Left cardiac atrium (tissue), 4 donors: ENCODE measurements around the gene VRTN. TPM values are rescaled to one million over a fixed set of nuclear protein-coding genes. Genes with fewer than 3 reads are reported as not detected.
A peak's percentile ranks its signal among the peaks of the same experiment; 100 is the strongest.
"Not testable (repeated sequence)": the region's sequence is repeated elsewhere in the genome, so short reads cannot be mapped to it uniquely, and the experiment has no call there.

Source experiments
- ATAC-seq, 2 donors: fragments of 200-7000 bp; cut with Tn5 transposase; one replicate each; pipeline ENCODE4 v1.9.1; 2020; ENCODE audit warnings: mild to moderate bottlenecking in 2 of 2, moderate library complexity in 2 of 2
- DNase-seq: peaks from one replicate; pipeline ENCODE4 v3.0.0-alpha.2; 2020
- intact Hi-C, 2 donors: fragments of 100-400 bp; cut with DNase I; formaldehyde crosslinking; loops; one replicate each; pipeline versions ENCODE4 v1.14.1 to v1.15.1; 2022 to 2023
- total RNA-seq, 2 donors: library from RNA; stranded (reverse); fragmentation: NEBNext Ultra II Directional; extraction: Animal tissue kit (Norgen Biotek cat#: 25700); gene quantifications; one replicate each; pipeline ENCODE4 v1.2.1, GENCODE V29; 2021
- donor health status: DM: no; HTN: yes; CAD: no.
- donor health status: DM: no; HTN: yes; CAD: no; lungs with severe emphysema.
- donor health status: DM: yes; HTN: yes; CAD: no.
- donor health status: Dilated cardiomyopathy.

The VRTN gene
- total RNA-seq, 2 donors from 2014 or later: not detected

DNA sequence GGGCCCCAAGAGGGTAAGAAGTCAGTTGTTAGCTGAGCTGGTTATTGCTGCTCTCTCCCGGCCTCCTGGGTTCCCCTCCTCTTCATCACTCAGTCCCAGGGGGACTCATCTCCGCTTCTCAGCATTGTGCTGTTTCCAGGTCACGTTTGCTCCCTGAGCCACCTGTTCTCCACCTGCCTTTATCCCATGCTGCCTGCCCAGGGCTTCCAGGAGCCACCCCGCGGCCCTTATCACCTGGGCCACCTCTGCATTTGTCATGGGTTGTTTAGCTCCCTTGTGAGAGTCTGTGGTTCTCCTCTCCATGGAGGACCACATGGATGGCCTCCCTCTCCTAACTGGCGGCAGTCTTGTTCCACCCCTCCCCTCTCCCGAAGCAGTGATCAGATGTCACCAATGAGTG is 41.7 kb downstream of the VRTN start:
- no peak for ATAC-seq
- intact Hi-C loops: no loop called here
- DNase-seq: no peak

DNA sequence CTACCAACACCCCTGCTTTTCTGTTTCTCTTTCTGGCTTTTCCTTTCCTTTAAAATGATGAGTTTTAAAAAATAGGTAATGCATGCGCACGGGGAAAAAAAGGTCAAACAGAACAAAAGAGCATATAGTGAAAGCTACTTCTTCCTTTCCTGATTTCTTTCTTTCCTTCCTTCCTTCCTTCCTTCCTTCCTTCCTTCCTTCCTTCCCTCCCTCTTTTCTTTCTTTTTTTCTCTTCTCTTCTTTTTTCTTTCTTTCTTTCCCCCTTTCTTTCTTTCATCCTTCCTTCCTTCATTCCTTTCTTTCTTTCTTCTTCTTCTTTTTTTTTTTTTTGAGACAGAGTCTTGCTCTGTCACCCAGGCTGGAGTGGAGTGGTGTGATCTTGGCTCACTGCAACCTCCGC is 42.2 kb downstream of the VRTN start:
- DNase-seq, intact Hi-C loops, ATAC-seq: not testable (repeated sequence)

DNA sequence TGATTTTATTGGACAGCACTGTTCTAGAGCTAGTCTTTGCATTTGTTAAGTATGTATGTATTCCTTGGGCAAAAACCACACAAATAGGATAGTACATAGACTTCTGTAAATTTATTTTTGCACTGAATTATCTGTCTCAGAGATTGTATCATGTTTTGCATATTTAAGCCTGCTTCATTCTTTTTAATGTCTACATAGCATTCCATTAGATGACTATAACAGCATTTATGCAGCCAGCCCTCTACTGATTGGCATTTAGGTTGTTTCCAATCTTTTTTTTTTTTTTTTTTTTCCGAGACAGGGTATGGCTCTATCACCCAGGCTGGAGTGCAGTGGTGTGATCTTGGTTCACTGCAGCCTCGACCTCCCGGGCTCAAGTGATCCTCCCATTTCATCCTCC is 43.2 kb downstream of the VRTN start:
- no peak for ATAC-seq
- intact Hi-C loops: no loop called here

DNA sequence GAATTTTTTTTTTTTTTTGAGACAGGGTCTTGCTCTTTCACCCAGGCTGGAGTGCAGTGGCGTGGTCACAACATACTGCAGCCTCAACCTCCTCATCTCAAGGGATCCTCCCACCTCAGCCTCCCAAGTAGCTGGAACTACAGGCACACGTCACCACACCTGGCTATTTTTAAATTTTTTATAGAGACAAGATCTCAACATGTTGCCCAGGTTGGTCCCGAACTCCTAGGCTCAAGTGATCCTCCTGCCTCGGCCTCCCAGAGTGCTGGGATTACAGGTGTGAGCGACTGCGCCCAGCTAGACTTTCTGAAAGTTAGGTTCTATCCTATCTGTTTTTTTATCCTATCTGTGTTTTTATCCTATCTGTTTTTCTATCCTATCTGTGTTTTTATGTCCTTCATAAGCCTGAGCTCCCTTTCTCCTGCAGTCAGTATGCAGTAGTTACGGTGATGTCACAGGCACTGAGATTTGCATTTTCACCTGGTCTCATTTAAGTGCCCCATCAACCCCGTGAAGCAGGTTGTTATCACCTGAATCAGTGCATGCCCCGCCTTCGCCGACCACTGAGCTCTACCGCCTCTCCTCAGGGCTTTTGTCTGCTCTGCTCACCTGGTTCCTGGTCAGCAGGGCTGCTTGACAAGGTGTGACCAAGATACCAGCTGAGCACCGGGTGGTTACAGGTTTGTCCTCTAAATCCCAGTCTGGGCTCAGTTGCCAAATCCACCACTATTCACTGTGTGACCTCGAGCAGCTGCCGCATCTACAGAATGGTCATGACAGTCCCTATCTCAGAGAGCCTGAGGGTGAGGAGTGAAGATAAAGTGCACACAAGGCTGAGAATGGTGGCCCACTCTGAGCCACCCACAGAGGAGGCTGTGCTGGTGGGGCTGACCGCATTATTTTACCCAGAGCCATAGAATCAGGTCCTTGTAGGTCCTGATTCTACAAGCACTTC is 44.6 kb downstream of the VRTN start:
- ATAC-seq: no peak
- no peak for DNase-seq
- intact Hi-C loops: no loop called here

More for the DNA sequence above, 43.2 kb downstream of the VRTN start:
- DNase-seq: no peak

DNA sequence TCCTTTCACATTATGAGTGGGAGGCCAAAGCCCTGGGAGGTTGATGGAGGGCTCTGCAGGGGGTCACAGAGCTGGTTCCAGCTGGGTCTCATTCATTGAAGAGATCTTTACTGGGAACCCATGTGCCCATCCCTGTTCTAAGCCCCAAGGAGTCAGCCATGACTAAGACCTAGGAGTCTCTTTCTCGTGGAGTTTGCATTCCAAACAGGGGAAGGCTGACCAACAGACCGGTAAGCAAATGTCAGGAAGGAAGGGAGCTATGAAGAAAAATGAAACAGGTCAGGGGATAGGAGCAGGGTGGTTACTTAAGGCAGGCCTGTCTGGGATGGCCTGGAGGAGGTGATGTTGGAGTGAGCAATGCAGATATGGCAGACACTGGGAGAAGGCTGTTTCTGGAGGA is 46.3 kb downstream of the VRTN start:
- intact Hi-C loops: no loop called here
- no peak for ATAC-seq
- no peak for DNase-seq

DNA sequence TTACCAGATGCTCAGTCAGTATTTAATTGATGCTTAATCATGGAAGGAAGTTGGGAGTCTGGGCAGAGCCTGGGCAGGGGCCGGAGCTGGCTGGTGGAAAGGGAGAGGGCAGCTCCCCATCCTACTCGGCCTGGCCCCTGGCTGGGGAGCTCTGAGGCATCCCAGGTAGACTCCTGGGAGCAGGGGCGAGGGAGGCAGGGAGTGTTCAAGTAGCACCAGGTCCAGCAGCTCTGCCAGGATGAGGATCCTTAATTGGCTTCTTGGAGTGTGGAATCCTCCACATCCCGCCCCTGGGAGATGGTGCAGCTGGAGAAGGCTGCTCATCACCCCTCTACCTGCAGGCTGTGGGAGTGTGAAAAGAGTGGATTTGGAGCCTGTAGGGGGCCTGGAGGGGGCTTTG is 46.8 kb downstream of the VRTN start:
- no peak for ATAC-seq
- intact Hi-C loops: no loop called here

DNA sequence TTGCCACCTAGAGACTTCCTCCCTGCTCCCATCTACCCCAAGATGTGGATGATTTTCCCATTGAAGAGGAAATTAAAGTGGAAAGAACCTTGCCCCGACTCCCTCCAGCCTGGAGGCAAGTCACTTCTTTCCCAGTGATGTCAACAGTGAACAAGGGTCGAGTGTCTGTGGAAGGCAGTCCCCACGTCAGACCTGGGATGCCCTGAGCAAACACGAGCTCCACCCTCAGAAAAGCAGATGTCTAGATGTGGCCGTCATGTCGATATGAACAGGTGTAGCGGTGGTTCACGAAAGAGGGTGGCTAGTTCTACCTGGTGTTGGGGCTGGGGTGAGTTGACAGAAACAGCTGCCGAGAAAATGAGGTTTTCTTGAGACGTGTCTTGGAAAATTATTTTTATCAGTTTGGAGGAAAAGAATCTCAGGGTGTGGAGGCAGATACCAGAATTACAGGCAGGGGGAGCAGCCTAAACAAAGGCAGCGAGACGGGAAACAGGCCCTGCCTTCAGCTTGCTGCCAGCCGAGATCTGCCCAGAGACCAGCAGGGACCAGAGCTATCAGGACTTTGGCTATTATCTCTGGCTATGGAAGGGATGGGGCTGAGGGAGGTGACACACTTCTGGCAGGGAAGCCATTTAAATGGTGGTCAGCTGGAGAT is 51.9 kb downstream of the VRTN start:
- DNase-seq (no peak), ATAC-seq (peak; percentile 24 to 42)
- intact Hi-C loops: no loop called here

More for the DNA sequence above, 46.8 kb downstream of the VRTN start:
- DNase-seq: no peak

DNA sequence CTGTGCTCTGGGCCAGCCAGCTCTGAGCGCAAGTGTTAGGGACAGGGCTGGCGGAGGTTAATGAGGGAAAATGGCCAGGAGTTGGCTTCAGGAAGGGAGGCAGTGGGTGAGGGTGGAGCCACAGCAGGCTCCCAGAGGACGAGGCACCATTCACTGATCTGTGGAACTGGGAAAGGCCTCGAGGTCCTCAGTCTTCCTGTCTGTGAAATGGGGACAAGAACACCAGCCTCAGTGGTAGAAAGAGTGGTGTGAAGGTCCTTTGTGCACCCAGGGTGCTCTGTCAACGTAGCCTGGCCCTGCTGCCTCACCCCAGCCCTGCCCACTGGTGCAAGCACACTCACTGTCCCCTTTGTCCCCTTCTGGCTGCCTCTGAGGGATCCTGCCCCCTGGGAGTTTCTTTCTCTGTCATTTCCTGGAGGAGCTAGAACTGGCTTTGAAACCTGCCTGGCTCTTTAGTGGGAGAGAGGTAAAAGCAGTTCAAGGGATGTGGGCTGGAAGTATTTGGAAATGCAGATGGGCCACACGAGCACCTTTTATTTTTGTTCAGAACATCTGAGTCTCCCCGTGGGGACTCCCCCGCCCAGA is 52.7 kb downstream of the VRTN start:
- DNase-seq (no peak), ATAC-seq (no peak)
- intact Hi-C loops: no loop called here

DNA sequence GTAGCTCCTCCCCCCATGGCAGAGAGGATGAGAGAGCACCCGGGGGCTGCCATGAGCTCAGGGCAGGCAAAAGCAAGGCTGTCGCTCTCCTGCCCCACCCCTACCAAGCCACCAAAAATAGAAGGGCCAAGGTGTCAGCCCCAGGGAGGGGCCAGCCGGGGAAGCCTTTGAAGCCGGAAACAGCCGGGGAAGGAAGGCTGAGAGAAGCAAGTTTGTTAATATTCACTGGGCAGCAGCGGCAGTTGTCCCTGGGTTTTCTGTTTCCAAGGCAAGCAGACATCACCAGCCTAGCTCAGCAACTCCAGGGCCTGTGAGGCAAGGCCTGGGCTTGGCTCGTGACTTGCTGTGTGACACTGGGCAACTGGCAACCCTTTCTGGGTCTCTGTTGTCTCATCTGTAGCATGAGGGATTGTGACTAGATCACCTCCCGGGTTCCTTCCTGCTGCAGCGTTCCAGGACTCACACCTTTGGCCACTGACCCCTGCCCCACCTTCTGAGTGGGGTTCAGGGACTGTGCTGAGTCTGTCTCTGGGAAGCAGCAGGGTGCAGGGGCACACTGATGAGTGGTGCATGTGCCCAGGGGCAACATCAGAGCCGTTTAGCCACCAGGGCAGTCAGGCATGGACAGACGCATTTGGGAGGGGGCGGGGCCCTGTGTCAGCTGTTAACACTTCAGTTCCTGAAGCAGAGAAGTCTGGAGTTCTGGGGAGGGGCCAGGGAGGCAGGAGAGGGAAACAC is 53.4 kb downstream of the VRTN start:
- intact Hi-C loops: no loop called here
- peak; percentile 45 for DNase-seq
- peak; percentile 82 to 84 for ATAC-seq

DNA sequence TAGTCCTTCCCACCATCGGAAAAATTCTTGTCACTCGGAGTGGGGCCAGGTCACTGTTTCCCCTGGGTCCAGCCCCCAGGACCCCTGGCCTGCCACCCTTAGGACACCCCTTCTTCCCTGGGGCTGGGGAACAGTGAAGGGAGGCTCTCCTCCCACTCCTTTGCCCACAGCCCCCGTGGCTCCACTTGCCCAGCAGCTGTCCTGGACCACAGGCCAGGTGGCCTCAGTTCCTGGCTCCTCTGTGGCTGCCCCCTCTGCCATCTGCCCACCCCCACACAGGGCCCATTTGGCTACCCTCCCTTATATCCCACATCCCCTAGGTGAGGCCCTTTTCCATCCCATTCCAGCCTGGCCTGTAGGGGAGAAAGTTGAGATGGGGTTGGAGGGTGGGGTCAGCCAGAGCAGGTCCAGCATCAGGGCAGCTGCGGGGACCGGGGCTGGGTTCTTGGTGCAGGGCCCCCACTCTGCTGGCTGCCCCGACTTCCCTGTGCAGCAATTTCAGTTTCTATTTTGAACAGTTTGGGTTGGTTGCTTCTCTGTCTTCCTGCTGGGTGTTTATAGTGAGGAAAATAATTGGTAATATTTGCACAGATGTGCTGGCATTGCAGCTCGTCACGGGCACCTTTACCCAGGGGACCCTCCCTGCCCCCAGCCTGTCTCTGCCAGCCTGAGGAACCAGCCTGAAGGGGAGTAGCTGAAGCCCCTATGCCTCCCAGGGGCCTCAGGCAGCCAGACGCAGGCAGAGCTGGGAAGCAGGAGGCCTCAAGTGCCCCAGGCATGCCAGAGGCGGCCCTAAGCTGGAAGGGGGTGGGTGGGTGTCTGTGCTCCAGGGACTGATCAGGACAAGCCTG is 54.4 kb downstream of the VRTN start:
- DNase-seq (no peak), ATAC-seq (no peak)
- intact Hi-C loops: no loop called here

DNA sequence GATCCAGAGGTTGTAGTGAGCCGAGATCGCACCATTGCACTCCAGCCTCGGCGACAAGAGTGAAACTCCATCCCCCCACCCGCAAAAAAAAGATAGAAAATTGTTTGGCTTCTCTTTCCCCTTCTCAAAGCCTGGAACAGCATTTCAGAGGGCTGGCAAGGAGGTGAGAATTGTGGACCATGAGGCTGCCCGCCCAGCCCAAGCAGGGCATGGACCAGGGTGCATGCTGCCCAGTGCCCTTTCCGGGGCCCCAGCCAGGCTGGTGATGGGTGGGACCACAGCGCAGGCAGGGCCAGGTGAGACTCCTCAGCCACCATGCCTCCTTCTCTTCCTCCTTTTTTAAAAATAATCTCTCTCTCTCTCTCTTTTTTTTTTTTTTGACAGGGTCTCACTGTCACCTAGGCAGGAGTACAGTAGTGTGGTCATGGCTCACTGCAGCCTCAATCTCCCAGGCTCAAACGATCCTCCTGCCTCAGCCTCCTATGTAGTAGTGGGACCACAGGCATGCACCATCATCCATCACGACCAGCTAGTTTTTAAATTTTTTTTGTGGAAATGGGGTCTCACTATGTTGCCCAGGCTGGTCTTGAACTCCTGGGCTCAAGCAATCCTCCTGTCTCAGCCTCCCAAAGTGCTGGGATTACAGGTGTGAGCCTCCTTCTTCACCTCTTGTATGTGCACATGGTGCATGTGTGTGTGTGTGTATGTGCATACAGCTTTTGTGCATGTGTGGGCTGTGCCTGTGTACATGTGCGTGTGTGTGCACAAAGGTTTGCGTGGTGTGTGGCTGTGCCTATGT is 55.5 kb downstream of the VRTN start:
- intact Hi-C loops: no loop called here
- ATAC-seq: no peak
- DNase-seq: no peak

DNA sequence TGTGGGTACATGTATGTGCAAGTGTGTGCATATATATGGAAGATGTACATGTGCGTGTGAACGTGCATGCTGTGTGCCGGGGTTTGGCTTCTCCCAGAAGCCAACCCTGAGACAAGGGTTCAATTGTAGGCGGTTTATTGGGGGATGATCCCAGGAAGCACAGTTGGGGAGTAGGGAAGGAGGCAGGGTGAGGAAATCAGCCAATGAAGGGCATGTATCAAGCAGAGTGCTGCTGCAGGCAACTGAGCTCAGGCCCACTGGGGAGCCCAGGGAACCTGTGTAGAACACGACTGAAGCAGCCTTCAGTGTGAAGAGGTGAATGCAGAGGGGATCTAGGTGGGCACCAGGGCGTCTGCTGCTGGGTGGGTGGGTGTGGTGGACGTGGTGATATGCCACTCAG is 56.2 kb downstream of the VRTN start:
- DNase-seq (no peak), ATAC-seq (no peak)
- intact Hi-C loops: no loop called here

DNA sequence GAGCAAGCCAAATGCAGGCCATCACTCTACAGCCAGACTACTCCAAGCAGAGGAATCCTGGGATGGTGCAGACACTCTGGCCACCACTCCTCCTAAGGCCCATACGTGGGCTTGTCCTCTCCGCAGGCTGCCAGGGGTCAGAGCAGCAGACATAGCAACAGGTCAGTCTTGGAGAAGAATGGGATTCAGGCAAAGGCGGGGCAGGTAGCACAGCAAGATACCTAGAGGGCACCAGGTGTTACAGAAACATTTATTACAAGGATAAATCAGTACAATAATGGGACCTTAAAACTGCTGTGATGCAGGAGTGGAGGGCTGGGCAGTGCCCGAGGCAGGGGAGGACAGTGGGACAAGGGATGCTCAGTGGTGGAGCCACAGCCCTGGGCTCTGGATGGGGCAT is 57.4 kb downstream of the VRTN start:
- DNase-seq: no peak
- intact Hi-C loops: no loop called here
- no peak for ATAC-seq

DNA sequence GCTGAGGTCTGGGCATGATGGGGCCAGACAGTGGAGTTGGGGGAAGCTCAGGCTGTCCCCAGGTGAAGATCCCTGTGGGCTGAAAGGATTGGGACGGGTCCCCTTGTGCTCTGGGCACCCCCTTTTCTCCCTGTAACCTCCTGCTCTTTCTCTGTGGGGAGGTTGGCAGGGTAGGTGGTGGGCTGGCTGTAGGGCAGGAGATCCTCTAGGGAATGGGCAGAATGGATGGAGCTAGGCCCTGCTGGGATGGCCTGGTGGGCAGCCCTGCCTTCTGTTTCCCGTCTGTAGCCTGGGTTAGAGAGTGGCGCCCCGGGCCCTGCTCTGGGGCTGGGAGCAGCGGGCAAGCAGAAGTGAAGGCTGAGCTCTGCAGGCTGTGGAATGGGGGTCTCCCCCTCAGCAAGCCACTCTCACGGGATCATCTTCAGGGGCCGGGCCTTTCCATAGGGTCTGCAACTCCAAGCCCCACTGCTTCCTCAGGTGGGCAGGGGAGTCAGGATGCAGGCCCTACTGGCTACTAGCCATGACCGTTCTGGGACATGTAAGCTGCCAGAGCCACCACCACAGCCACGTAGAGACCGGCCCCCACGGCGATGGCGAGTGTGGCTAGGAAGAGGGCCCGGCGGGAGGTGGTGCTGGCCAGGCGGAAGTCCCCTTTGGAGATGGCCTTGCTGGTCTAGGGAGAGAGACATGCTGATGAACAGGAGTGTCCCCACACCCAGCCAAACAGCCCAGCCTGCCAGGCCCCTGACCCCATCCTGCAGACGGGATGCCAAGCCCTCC is 58.9 kb downstream of the VRTN start:
- ATAC-seq (no peak), DNase-seq (no peak)
- intact Hi-C loops: no loop called here

DNA sequence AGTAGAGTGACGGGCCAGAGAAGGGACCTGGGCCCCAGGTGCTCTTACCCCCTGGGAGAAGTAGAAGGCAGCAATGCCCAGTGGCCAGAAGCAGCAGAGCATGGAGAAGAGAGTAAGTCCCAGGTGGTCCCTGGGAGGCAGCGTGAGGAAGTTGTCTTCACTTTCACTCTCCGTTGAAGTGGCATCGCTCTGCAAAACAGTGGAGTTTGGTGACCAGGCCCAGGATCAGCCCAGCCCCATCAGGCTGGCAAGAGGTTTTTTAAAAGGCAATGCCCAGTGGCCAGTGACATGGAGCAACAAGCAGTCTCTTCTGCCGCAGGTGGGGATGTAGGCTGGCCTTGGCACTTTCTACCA is 59.5 kb downstream of the VRTN start:
- ATAC-seq (no peak), DNase-seq (no peak)
- intact Hi-C loops: no loop called here

DNA sequence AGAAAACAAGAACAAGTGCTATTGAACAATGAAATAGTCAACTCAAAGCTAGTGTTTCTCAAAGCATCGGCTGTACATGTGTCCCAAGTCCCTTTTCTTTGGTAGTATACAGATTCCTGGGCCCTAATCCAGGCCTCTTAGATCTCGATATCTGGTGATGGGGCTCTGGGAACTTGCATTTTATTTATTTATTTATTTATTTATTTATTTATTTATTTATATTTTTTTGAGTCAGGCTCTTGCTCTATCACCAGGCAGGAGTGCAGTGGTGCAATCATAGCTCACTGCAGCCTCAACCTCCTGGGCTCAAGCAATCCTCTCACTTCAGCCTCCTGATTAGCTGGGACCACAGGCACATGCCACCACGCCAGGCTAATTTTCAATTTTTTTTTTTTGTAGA is 60.6 kb downstream of the VRTN start:
- DNase-seq: no peak
- intact Hi-C loops: no loop called here
- no peak for ATAC-seq

DNA sequence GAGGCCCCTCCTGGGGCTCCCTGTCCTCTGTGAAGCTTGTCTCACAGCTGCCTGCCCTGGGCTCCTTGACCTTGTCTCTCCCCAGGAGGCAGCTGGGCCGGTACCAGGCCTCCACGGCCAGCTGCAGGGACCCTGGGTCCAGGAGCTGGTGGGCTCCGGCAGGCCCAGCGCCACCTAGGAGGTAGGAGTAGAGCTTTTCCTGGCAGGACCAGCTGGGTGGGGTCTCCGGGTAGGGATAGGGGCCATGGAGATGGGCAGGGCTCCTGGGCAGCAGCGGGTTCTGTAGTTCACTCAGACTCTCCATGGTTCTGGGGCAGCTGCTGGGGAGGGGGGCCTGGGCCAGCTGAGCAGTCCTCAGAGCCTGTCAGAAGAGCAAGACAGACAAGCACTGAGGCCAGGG is 61.2 kb downstream of the VRTN start:
- DNase-seq: no peak
- ATAC-seq: no peak
- intact Hi-C loops: no loop called here
